GM19328 (cell line): ENCODE measurements around the gene RPUSD4.
"Not testable (repeated sequence)": the region's sequence is repeated elsewhere in the genome, so short reads cannot be mapped to it uniquely, and the experiment has no call there.

Experiments used
- ATAC-seq: cut with Tn5 transposase; IDR thresholded peaks from one replicate; pipeline ENCODE4 v1.9.1; 2021; ENCODE audit warnings: mild to moderate bottlenecking, moderate library complexity; ENCODE audit not compliant: unreplicated experiment

RPUSD4 gene

GRCh38 chr11:126211236-126212088 lies at the start of gene RPUSD4, which contains the start of gene FAM118B:
RPUSD4 (minus strand) TSS chr11:126211650; CDS start chr11:126211638, 12 bp downstream.
FAM118B (plus strand) TSS chr11:126211782; CDS start chr11:126235002, 23,220 bp downstream.
- peak; percentile 96 for ATAC-seq

GRCh38 chr11:126257764-126258163 lies 46.3 kb upstream of the RPUSD4 start:
- ATAC-seq = no peak

- ATAC-seq = no peak
These were observed 45.7 kb upstream of the RPUSD4 start for GRCh38 chr11:126257144-126257543.

GRCh38 chr11:126256216-126256615 lies 44.8 kb upstream of the RPUSD4 start:
- ATAC-seq = no peak

GRCh38 chr11:126255507-126255906 lies 44.1 kb upstream of the RPUSD4 start:
- ATAC-seq = not testable (repeated sequence)

GRCh38 chr11:126254819-126255218 lies 43.4 kb upstream of the RPUSD4 start:
- no peak for ATAC-seq

GRCh38 chr11:126253265-126253664 lies 41.8 kb upstream of the RPUSD4 start:
- ATAC-seq = no peak

GRCh38 chr11:126246636-126247035 lies 35.2 kb upstream of the RPUSD4 start:
- ATAC-seq = no peak

GRCh38 chr11:126233391-126233790 lies 21.9 kb upstream of the RPUSD4 start:
- no peak for ATAC-seq

- no peak for ATAC-seq
These were observed 21.2 kb upstream of the RPUSD4 start for GRCh38 chr11:126232683-126233082.

GRCh38 chr11:126231725-126232459 lies 20.4 kb upstream of the RPUSD4 start:
- ATAC-seq = no peak

GRCh38 chr11:126229858-126230540 lies 18.5 kb upstream of the RPUSD4 start:
- ATAC-seq = no peak

- ATAC-seq = no peak
These were observed 15.1 kb upstream of the RPUSD4 start for GRCh38 chr11:126226334-126227084.

GRCh38 chr11:126225295-126225665 lies 13.8 kb upstream of the RPUSD4 start:
- ATAC-seq = no peak

- ATAC-seq = no peak
These were observed 13.3 kb upstream of the RPUSD4 start for GRCh38 chr11:126224647-126225294.

GRCh38 chr11:126219547-126219946 lies 8.1 kb upstream of the RPUSD4 start:
- ATAC-seq = no peak

- ATAC-seq = no peak
These were observed 6.0 kb upstream of the RPUSD4 start for GRCh38 chr11:126217491-126217890.

GRCh38 chr11:126216526-126217305 lies 5.3 kb upstream of the RPUSD4 start:
- no peak for ATAC-seq

GRCh38 chr11:126214841-126215240 lies 3.4 kb upstream of the RPUSD4 start:
- ATAC-seq = no peak
